Daoy (cell line): Measurements from ENCODE around the gene LHX1. TPM values are rescaled to one million over a fixed set of nuclear protein-coding genes. Genes with fewer than 3 reads are reported as not detected.
A peak's percentile ranks its signal among the peaks of the same experiment; 100 is the strongest.

Experiments
- DNase-seq: peaks from one replicate; pipeline ENCODE4 v3.0.0-alpha.2; 2015; ENCODE audit warnings: low read depth
- total RNA-seq: library from RNA; depleted of rRNA; stranded (reverse); fragments of >200 nt; shearing (Covaris generic); gene quantifications from 2 replicates; pipeline ENCODE4 v1.2.3, GENCODE V29; 2014; rRNA removed

The LHX1 gene
- 8.6 and 17.1 TPM in 2 replicates for total RNA-seq

DNA sequence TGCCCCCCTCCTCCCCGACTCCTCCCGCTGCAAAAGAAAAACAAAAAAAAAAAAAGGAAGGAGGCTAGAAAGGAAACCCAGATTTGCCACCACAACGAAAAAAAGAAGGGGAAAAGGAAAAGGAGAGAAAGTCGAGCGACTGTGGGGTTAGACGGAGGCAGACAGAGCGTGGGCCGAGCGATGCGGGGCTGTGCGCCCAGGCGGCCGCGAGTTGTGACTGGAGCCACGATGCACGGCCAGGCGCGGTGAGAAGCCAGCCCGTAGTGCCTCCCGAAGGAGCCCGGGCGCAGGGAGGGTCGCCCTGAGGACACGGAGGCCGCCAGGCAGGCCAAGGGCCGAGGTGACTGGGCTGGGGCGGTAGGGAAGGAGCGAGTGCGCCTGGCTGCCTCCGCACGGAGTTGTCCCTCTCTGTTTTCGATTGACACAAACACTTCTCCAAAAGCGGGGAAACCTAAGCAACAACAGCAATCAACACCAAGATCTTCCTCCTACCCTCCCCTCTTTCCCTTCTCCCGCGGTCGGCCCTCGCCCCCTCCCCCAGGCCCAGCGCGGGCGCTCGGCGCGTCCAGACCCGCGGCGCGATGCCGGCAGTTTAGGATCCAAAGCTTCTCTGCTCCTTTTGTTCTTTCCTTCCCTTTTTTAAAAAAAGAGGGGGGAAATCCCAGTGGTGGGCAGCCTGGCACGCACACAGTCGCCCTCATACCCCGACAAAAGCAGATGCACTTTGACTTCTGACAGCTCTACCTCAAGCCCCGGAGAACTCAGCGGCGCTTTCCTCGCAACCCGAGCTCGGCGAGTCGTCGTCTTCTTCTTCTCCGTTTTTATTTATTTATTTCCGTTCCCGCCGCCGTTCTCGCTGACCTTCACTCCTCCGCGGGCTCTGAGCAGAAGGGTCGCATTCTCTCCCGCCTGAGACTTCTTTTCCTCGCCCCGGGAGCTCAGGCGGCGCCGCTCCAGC lies at the start of gene LHX1:
Gene LHX1 (plus strand): TSS at position 475 of the 958 bp plus-strand sequence. CDS start 723 bp downstream, outside the sequence.
- no peak for DNase-seq

DNA sequence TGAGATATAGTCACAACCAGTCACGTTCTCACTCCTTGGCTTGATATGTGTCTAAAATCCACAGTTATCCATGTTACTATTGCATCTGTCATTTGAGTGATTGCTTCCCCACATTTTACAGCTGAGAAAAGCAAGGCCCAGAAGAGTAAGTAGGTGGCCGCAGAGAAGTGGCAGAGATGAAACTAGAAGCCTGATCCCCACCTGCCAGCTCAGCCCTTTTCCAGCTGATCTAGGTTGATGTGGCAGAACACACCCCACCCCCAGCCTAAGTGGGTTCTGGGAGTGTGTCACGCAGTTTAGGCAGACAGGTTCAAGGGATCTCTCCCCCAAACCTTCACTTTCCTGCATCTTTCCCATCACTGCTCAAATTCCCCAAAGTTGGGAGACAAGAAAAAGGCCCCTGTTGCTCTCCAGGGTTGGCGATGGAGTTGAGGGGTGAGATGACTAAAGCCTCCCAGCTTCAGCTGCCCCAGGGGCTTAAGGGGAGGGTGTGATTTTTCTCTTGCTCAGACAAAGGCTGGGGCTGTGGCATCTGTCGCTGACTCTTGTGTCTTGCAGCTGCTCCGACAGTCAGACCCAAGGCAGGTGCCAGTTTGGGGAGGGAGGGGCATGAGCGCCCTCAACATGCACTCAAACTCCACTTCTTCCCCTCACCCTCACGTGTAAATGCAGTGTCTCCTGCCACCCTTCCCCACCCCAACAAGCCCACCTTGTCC lies 48.9 kb upstream of the LHX1 start:
- DNase-seq = no peak

GRCh38 chr17:36889770-36890349 lies 47.4 kb upstream of the LHX1 start:
- DNase-seq = no peak

GRCh38 chr17:36890398-36891168 lies 46.7 kb upstream of the LHX1 start:
- DNase-seq = no peak

DNA sequence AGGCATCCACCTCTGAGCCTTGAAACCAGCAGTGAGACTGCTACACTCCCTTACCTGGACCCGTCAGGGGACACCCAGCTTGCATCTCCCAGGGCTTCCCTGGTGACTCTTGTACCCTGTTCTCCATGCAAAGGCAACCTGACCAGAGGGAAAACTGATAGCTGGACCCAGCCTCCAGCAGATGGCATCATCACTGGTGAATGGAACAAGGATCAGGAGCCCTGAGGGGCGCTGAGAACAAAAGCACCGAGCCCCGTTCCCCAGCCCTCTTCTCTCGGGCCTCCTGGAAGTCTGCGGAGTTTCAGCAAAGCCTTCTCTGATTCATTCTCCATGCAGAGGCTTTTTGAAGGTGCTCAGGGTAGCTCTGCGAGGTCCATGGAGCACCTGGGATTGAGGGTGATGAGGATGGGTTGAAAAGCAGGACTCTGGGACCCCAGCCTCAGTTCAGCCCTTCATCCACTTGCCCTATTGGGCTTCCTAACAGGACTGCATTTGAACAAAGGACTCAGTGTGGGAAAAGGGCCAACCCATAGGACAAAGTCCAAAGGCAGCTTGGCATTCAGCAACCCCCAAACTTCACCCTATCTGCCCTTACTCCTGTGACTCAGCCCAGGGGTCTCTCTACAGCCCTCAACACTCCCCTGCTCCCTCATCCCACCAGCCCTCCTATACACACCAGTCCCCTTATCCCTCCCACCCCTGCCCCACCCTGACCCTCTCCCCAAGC lies 45.0 kb upstream of the LHX1 start:
- no peak for DNase-seq

- no peak for DNase-seq
These were observed 43.1 kb upstream of the LHX1 start for GRCh38 chr17:36894177-36894576.

GRCh38 chr17:36894925-36895324 lies 42.4 kb upstream of the LHX1 start:
- DNase-seq = no peak

- DNase-seq = peak; percentile 57
These were observed 37.8 kb upstream of the LHX1 start for GRCh38 chr17:36899250-36900159.

GRCh38 chr17:36900160-36900512 lies 37.1 kb upstream of the LHX1 start:
- no peak for DNase-seq

- peak; percentile 97 for DNase-seq
These were observed 35.8 kb upstream of the LHX1 start for GRCh38 chr17:36901506-36901905.

DNA sequence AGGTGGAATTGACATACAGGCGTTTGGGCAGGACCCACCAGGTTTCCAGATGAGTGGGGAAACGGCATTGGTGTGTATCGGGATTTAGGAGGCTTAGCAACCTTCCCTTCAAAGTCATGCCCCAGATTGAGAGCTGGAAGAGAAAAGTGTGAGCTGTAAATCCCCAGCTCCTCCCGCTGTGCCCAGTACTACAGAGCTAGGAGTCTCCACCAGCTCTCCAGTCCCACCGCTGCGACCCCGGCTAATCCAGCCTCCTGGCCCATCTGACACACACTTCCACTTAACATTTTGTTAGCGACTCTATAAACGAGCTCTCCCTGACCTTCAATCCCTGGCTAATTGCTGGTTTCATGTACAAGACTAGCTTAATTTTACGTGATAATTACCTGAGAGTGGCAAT lies 29.9 kb upstream of the LHX1 start:
- DNase-seq = no peak

DNA sequence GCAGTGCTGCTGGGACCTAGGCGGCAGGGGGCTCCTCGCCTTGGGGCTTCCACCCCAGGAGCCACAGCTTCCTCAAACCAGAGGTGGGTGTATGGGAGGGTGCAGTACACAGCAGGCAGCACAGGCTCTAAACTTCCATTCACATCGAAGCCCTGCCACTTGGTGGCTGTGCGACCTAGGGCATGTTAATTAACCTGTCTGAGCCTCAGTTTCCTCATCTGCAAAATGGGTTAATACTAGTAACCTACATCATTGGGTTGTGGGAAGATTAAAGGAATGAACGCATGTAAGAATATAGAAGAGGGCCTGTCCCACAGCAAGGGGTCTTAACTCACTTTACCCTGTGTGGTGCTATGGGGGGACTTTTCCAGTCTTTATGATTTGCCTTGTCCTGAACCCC lies 26.8 kb upstream of the LHX1 start:
- no peak for DNase-seq

GRCh38 chr17:36911001-36911400 lies 26.3 kb upstream of the LHX1 start:
- DNase-seq = no peak

GRCh38 chr17:36913132-36913531 lies 24.1 kb upstream of the LHX1 start:
- no peak for DNase-seq

- peak; percentile 73 for DNase-seq
These were observed 19.0 kb upstream of the LHX1 start for GRCh38 chr17:36918211-36918691.

DNA sequence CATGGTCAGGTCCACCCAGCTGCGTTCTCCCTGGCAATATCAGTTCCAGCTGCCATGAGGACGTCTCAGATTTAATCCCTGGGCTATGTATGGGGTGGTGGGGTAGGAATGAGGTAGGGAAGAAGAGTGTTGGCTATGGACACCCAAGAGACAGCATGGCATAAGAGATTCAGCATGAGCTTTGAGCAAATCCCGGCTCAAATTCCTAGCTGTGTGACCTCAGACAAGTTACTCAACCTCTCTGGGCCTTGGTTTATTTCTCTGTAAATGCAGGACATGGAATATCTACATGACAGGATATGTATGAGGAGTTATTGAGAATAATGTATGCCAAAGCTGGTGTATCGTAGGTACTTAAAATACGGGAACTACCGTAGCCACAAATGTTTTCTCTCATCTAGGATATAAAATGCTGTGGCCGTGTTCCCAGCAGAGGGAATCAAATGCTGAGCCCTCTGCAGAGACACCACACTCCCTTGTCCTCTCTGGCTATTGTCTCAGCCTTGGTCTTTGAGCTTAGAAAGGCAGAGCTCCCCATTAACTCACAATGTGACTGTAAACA lies 17.8 kb upstream of the LHX1 start:
- no peak for DNase-seq

DNA sequence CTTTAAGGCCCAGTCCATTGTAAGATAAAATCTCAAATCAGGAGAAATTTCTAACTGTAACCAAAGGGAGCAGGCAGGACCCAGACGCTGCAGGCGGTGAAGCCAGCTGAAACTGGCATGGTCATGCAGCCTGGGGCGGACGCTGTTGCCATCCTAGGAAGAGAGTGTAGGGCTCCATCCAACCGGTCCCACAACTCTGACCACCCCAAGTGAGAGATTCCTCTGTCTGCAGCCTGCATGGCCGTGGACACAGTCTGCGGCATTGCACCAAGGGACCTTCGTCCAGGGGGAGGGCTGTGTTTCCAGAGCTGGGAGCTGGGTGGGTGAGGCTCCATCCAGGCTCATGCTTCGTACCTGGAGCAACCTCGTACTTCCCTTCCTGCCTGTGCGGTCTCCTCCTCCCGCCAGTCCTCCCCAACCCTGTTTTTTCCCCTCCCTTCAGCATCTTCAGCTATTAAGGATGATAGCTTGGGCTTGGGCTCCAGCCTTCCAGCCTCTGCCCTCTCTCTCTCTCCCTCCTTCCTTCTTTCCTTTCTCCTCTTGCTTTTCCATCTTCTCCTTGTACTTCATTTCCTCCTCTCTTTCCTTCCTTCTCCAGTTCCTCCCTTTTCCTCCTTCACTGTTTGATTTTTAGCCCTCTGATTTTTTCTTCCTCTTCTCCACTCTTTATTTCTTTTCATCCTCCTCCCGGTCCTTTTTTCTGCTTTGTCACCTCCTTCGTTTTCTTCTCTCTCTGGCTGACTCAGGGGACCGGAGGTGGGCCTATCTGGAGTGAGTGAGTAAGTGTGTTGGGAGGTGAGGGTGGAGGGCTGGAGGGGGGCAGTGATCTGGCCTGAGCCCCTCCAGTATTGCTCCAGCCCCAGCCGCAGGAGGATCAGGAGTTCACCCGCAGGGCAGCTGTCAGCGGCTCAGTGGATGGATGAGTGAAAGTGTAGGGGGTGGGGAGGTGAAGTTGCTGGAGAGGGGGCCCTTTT lies 17.0 kb upstream of the LHX1 start:
- DNase-seq = peak; percentile 87
